IMR-90 (cell line): ENCODE results near the gene RNF11. TPM values are rescaled to one million over a fixed set of nuclear protein-coding genes. Genes with fewer than 3 reads are reported as not detected.
A peak's percentile ranks its signal among the peaks of the same experiment; 100 is the strongest.

Experiments
- ATAC-seq: fragments of 200-7000 bp; cut with Tn5 transposase; 2 replicates; pipeline ENCODE4 v1.9.1; 2020; ENCODE audit warnings: low read depth, mild to moderate bottlenecking, moderate library complexity
- BruUV-seq: library from RNA; stranded (reverse); fragments of 400-500 nt; replicated peaks from 2 replicates; lab custom pipeline; 2021; lab: Mats Ljungman, UMichigan
- CTCF ChIA-PET: fragments of 300-600 bp; formaldehyde crosslinking; extraction: SDS; loops from one replicate; lab custom pipeline; 2021; ENCODE audit warnings: antibody characterized with exemption; lab: Yijun Ruan, JAX
- POLR2A ChIA-PET: fragments of 300-600 bp; sonication (Branson Sonifier 250); formaldehyde crosslinking; loops from one replicate; lab custom pipeline; 2022; ENCODE audit warnings: antibody characterized with exemption; ENCODE audit not compliant: unreplicated experiment; lab: Charles Lee
- DNase-seq: peaks from one replicate; pipeline ENCODE4 v3.0.0; 2013
- H2AFZ ChIP-seq: replicated peaks from 2 replicates; pipeline ENCODE3; 2013; ENCODE audit warnings: low read length, mild to moderate bottlenecking; ENCODE audit not compliant: poor library complexity
- H2AK5ac ChIP-seq: 2 replicates; pipeline ENCODE4 v1.6.1; 2013; ENCODE audit warnings: low read depth, low read length, inconsistent platforms
- H2AK9ac ChIP-seq: replicated peaks from 2 replicates; pipeline ENCODE3; 2013; ENCODE audit warnings: mild to moderate bottlenecking, low read depth, low read length, moderate library complexity; ENCODE audit not compliant: poor library complexity
- H2BK120ac ChIP-seq: 2 replicates; pipeline ENCODE4 v1.6.1; 2013; ENCODE audit warnings: low read depth, low read length, inconsistent platforms
- H2BK15ac ChIP-seq: 3 replicates; pipeline ENCODE4 v1.6.1; 2013; ENCODE audit warnings: low read depth, low read length, inconsistent platforms
- H2BK20ac ChIP-seq: 2 replicates; pipeline ENCODE4 v1.6.1; 2013; ENCODE audit warnings: low read depth, mild to moderate bottlenecking, inconsistent platforms, low read length, moderate library complexity
- H2BK5ac ChIP-seq: 2 replicates; pipeline ENCODE4 v1.6.1; 2013; ENCODE audit warnings: mild to moderate bottlenecking, low read depth, low read length, inconsistent platforms; ENCODE audit not compliant: poor library complexity, severe bottlenecking
- H3K14ac ChIP-seq: replicated peaks from 2 replicates; pipeline ENCODE4 v1.6.1; 2013; ENCODE audit warnings: low read depth, low read length, inconsistent platforms
- H3K18ac ChIP-seq: 2 replicates; pipeline ENCODE4 v1.6.1; 2013; ENCODE audit warnings: low read depth, low read length, control low read depth
- H3K23ac ChIP-seq: 2 replicates; pipeline ENCODE4 v1.6.1; 2013; ENCODE audit warnings: low read depth, low read length, inconsistent platforms
- H3K27ac ChIP-seq: 2 replicates; pipeline ENCODE4 v1.5.1; 2013; ENCODE audit warnings: mild to moderate bottlenecking, control low read depth, low read length; ENCODE audit not compliant: insufficient read depth
- H3K27me3 ChIP-seq: 2 replicates; pipeline ENCODE4 v1.6.1; 2013; ENCODE audit warnings: low read length; ENCODE audit not compliant: control insufficient read depth, insufficient read depth
- H3K36me3 ChIP-seq: 2 replicates; pipeline ENCODE4 v1.6.1; 2013; ENCODE audit warnings: low read length, mixed read lengths; ENCODE audit not compliant: control insufficient read depth, insufficient read depth
- H3K4ac ChIP-seq: 2 replicates; pipeline ENCODE4 v1.6.1; 2013; ENCODE audit warnings: low read depth, low read length, inconsistent platforms
- H3K4me1 ChIP-seq: 2 replicates; pipeline ENCODE4 v1.6.1; 2013; ENCODE audit warnings: low read length, mixed read lengths; ENCODE audit not compliant: control insufficient read depth, insufficient read depth
- H3K4me2 ChIP-seq: 2 replicates; pipeline ENCODE4 v1.6.1; 2013; ENCODE audit warnings: low read depth, mild to moderate bottlenecking, control low read depth, low read length, moderate library complexity
- H3K4me3 ChIP-seq: 2 replicates; pipeline ENCODE4 v1.5.1; 2013; ENCODE audit warnings: low read depth, mild to moderate bottlenecking, control low read depth, low read length, moderate library complexity; ENCODE audit not compliant: insufficient read depth
- H3K56ac ChIP-seq: 2 replicates; pipeline ENCODE4 v1.6.1; 2013; ENCODE audit warnings: low read length, inconsistent platforms; ENCODE audit not compliant: insufficient read depth; ENCODE audit errors: extremely low read depth
- H3K79me1 ChIP-seq, 2 experiments: 2 replicates each; pipeline ENCODE4 v1.6.1; 2013; ENCODE audit warnings: low read length in 2 of 2, inconsistent platforms in 1 of 2, low read depth in 1 of 2
- H3K9ac ChIP-seq: 2 replicates; pipeline ENCODE4 v1.6.1; 2013; ENCODE audit warnings: low read depth, low read length, control low read depth
- H3K9me1 ChIP-seq: 2 replicates; pipeline ENCODE4 v1.6.1; 2013; ENCODE audit warnings: low read length, inconsistent platforms; ENCODE audit not compliant: insufficient read depth
- H3K9me3 ChIP-seq: 2 replicates; pipeline ENCODE4 v1.6.1; 2013; ENCODE audit warnings: low read length; ENCODE audit not compliant: control insufficient read depth, insufficient read depth
- H4K20me1 ChIP-seq: 2 replicates; pipeline ENCODE4 v1.6.1; 2013; ENCODE audit warnings: low read length, inconsistent platforms; ENCODE audit not compliant: insufficient read depth
- H4K5ac ChIP-seq: 2 replicates; pipeline ENCODE4 v1.6.1; 2013; ENCODE audit warnings: mild to moderate bottlenecking, low read depth, low read length, control low read depth
- H4K8ac ChIP-seq, 2 experiments: 2 replicates each; pipeline ENCODE4 v1.6.1; 2013; ENCODE audit warnings: low read depth in 2 of 2, low read length in 2 of 2, control low read depth in 1 of 2, inconsistent platforms in 1 of 2
- H4K91ac ChIP-seq: 2 replicates; pipeline ENCODE4 v1.6.1; 2013; ENCODE audit warnings: low read depth, low read length, inconsistent platforms; ENCODE audit not compliant: insufficient read depth
- MAZ ChIP-seq: IDR thresholded peaks from 2 replicates; pipeline ENCODE4 v1.6.1; 2012; ENCODE audit warnings: low read depth, mild to moderate bottlenecking, low read length, improper control_type of control experiment, moderate library complexity, borderline replicate concordance
- WGBS, 2 experiments: methylation state at CpG; one replicate each; pipeline versions ENCODE4 v1.1.5 to v1.1.7; 2013; ENCODE audit warnings: missing lambda C conversion rate in 2 of 2; ENCODE audit not compliant: insufficient read length in 1 of 2; ENCODE audit errors: extremely low coverage in 2 of 2; 5-methylcytosine and 5-hydroxymethylcytosine counted together
- dilution Hi-C: fragments of 300-500 bp; cut with HindIII; formaldehyde crosslinking; loops from one replicate; pipeline ENCODE4 v1.14.3; 2018; ENCODE audit warnings: low sequenced_read_pairs; ENCODE audit not compliant: unreplicated experiment
- in situ Hi-C: fragments of 300-500 bp; cut with MboI; formaldehyde crosslinking; loops from 3 replicates; pipeline ENCODE4 v1.14.3; 2019; ENCODE audit warnings: low sequenced_read_pairs, inconsistent platforms, mixed read lengths
- intact Hi-C: fragments of 100-400 bp; cut with micrococcal nuclease; formaldehyde crosslinking; loops from 2 replicates; pipeline ENCODE4 v1.10.0; 2022
- polyA plus RNA-seq, 3 experiments: library from polyadenylated mRNA; depleted of rRNA; stranded (reverse); fragments of >200 nt; gene quantifications; 2 replicates each; pipeline ENCODE4 v1.2.3, GENCODE V29; 2012; ENCODE audit warnings: low replicate concordance in 1 of 3
- total RNA-seq: library from RNA; depleted of rRNA; stranded (reverse); fragments of >200 nt; gene quantifications from 2 replicates; pipeline ENCODE4 v1.2.3, GENCODE V29; 2012

The RNF11 gene
- total and polyA plus RNA-seq, 2 of the 4 experiments (the other 2 are of a cell fraction), result 63.3 to 64.1 TPM

DNA sequence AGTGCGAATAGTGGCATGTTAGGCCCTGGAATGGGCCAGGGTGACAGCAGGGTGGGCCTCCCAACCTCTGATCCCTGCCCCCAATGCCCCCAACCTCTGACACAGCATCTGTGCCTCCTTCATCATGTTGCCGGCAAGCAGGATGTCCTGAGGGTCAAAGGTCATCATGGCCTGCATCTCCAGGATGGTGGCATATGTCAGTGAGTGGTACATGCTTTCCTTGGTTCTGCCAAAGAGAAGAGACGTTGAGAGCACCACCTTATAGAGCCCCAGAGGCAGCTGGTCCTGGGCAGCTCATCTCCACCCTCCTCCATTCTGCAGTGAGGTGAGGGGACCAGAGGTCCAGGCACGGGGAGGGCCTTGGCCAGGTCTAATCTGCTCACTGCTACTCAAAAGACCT lies 76.6 kb downstream of the RNF11 start:
- Histone ChIP-seq H3K4me2 (no peak overlapping the region), H3K4me1 (peaks cover 10% of the 10 kb centered on the region), H2BK5ac (no peak overlapping the region), H3K4ac (0 out of 2 replicates have a peak overlapping the region, but pooled peaks have one; percentile 5), H3K9me1 (peaks cover 16% of the 10 kb centered on the region), H3K23ac (no peak overlapping the region), H4K8ac (no peak overlapping the region), H3K4me3 (no peak overlapping the region), H2AK9ac (no peak overlapping the region), H2BK20ac (no peak overlapping the region), H4K91ac (no peak overlapping the region), H4K5ac (no peak overlapping the region), H3K79me1 (no peaks in the 10 kb centered on the region), H2BK15ac (no peak overlapping the region), H3K18ac (no peak overlapping the region), H3K27ac (no peak overlapping the region), H3K14ac (no peak overlapping the region), H2AFZ (peak overlapping the region; percentile 28), H2AK5ac (peak overlapping the region; percentile 60; the same call in 1 of the 2 replicates), H3K9ac (no peak overlapping the region), H3K36me3 (no peaks in the 10 kb centered on the region), H2BK120ac (no peak overlapping the region; the same call in 1 of the 2 replicates), H3K56ac (no peak overlapping the region), H4K20me1 (no peaks in the 10 kb centered on the region), H3K27me3 (no peaks in the 10 kb centered on the region), H3K9me3 (no peaks in the 10 kb centered on the region)
- WGBS, 2 experiments, result no CpG with 5 or more reads among the region's 4 CpGs
- intact Hi-C loops (no loop called here), in situ Hi-C loops (no loop called here), dilution Hi-C loops (no loop called here)
- no peak for TF ChIP-seq MAZ
- ChIA-PET CTCF (no interaction called here), POLR2A (no interaction called here)
- ATAC-seq (no peak), DNase-seq (no peak)
- no TSS peak for BruUV-seq
